Fibroblast of villous mesenchyme (primary cell): Measurements from ENCODE around the gene GLS2. TPM values are rescaled to one million over a fixed set of nuclear protein-coding genes. Genes with fewer than 3 reads are reported as not detected.

Source experiments
- DNase-seq: peaks from one replicate; pipeline ENCODE4 v3.0.0-alpha.2; 2010; ENCODE audit warnings: low read depth
- H3K4me3 ChIP-seq: 2 replicates; pipeline ENCODE4 v1.5.1; 2011; ENCODE audit warnings: low read depth, mild to moderate bottlenecking, low read length
- CTCF ChIP-seq: IDR thresholded peaks from 2 replicates; pipeline ENCODE4 v1.5.1; 2012; ENCODE audit warnings: low read depth, mild to moderate bottlenecking, low read length; ENCODE audit not compliant: insufficient read depth
- total RNA-seq: library from RNA; depleted of rRNA; stranded (reverse); fragments of >200 nt; gene quantifications from 2 replicates; pipeline ENCODE4 v1.2.3, GENCODE V29; 2012

GLS2 gene
- total RNA-seq, 1 donor, result under 0.01 TPM

GRCh38 chr12:56469007-56469930 lies 18.7 kb downstream of the GLS2 start:
- TF ChIP-seq CTCF, result no peak
- no peak for DNase-seq
- peak overlapping the region; percentile 95 for H3K4me3 ChIP-seq

GRCh38 chr12:56468216-56469006 lies 19.6 kb downstream of the GLS2 start, which contains the start of gene SPRYD4:
SPRYD4 (plus strand) TSS chr12:56468578; CDS start chr12:56468592, 14 bp downstream.
- DNase-seq, result peak; percentile 94
- H3K4me3 ChIP-seq, result peak within 1 kb of the TSS; percentile 95
- peak; percentile 14 for TF ChIP-seq CTCF

GRCh38 chr12:56462565-56462964 lies 25.4 kb downstream of the GLS2 start:
- TF ChIP-seq CTCF, result no peak
- DNase-seq, result no peak

GRCh38 chr12:56461235-56462159 lies 26.5 kb downstream of the GLS2 start:
- no peak overlapping the region for H3K4me3 ChIP-seq
- DNase-seq, result no peak
- no peak for TF ChIP-seq CTCF

More at GRCh38 chr12:56462565-56462964, 25.4 kb downstream of the GLS2 start:
- no peak overlapping the region for H3K4me3 ChIP-seq

- H3K4me3 ChIP-seq, result no peak overlapping the region
- no peak for TF ChIP-seq CTCF
- DNase-seq, result no peak
Observed at GRCh38 chr12:56457817-56458216, 30.1 kb downstream of the GLS2 start.

GRCh38 chr12:56454557-56454956 lies 33.4 kb downstream of the GLS2 start, which contains the start of gene MIP:
MIP (minus strand) TSS chr12:56454657; CDS start chr12:56454613, 44 bp downstream.
- DNase-seq, result no peak
- no peak for TF ChIP-seq CTCF
- no peak within 1 kb of the TSS for H3K4me3 ChIP-seq
